DMS 273 (cell line): Measurements from ENCODE around the gene HS6ST1.
A peak's percentile ranks its signal among the peaks of the same experiment; 100 is the strongest.

Source experiments
- DNase-seq: peaks from one replicate; lab custom pipeline; 2025; ENCODE audit not compliant: unreplicated experiment; lab: John Stamatoyannopoulos, UW

Gene HS6ST1

GRCh38 chr2:128311216-128311754, 7.4 kb downstream of the HS6ST1 start:
- no peak for DNase-seq

GRCh38 chr2:128310761-128311160, 7.9 kb downstream of the HS6ST1 start:
- no peak for DNase-seq

DNA sequence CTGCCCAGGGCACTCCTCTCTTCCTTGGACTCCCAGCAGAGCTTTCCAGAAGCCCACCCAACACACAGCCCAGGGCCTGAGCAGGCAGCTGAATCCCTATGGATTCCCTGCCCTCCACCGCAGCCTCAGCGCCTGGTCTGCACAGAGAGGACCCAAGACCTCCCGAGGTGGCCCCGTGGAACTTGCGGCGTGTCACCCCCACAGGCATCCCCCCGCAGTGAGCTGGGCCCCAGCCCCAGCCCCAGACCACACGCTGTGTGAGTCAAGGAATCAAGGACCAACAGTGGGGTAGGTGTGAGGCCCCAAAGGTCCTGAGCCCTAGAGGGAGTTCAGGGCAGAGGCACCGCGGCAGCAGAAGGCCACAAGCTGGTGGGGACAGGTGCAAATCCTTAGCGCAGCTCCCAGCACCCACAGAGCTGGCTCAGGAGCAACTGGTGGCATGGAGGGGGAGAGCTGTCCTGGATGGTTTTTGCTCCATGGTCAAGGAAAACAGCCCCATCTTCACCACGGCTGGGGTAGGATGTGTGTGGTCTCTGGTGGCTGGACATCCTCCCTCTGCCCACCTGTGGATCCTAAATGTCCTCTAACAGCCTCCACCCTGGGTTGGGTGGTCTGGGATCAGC, 8.5 kb downstream of the HS6ST1 start:
- no peak for DNase-seq

DNA sequence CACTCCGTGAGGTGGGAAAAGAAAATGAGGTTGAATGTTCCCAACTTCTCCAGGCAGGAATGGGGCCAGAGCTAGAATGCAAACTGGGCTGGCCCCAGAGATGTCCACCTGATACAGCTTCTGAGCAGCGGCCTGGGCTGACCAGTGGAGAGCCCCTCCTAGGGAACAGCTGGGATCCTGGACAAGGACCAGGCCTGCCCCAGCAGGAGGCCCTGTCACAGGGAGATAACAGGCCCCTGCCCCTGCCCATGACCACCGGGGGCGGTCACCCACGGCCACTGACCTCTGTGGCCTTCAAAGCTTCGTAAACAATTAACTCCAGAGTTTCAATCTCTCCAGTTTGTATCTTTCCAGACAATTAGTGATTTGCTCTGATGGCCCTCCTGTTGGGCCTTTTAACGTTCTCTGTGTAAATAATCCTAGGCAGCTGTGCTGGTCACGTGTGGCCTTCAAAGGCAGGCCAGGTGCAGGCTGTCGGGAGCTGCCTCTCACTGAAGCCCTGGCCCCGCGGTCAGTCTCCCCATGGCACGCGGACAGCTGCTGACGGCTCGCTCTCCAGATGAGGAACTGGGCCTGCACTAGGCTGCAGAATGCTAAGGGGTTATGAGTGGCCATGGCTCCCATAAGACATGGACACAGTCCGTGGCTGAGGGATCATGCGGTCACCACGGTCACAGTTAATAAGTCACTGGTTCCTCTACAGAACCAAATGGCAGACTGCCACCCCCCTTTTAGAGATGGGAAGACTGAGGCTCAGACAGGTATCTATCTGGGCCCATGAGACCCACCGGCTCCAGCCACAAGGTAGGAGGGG, 9.2 kb downstream of the HS6ST1 start:
- DNase-seq = peak; percentile 70

GRCh38 chr2:128308889-128309279, 9.8 kb downstream of the HS6ST1 start:
- no peak for DNase-seq

- peak; percentile 26 for DNase-seq
These were observed 10.4 kb downstream of the HS6ST1 start for GRCh38 chr2:128308284-128308731.

DNA sequence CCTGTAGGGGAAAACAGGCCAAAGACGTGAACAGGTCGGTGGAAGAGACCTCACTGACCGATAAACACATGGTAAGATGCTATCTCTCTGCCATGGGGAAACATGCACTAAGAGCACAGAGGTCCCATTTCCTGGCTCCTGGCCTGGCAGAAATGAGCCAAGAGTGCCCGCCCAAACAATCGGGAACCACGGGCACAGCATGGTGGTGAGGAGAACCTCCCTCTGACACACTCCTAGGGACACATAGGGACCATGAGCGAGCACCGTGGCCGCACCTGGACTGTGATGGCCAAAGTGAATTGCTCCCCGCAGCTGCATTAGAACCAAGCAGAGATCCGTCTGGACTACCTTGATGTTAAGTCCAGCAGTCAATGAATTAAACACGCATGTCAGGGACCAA, 11.1 kb downstream of the HS6ST1 start:
- DNase-seq = no peak

DNA sequence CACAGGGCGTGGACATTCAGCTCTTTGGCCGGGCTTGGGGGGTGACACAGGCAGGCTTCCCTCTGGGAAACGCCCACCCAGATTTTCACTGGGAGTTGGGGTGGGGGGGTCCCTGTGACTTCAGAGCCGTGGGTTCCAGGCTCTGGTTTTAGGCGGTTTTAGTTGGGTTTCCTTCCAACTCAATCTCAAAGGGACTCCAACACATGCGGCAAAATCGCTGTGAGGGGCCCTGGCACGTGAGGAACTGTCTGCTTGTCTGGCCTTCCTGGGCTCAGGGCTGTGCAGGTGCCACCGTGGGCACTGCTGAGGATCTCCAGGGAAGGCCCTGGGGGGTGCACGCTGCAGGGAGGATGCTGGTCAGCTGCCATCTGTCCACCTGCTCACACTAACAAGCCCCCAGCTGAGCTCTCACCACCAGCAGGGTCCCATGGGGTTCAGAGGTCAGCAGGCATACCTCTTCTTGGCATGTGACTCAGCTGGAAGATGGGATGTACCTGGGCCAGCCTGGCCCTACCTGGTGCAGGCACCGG, 11.7 kb downstream of the HS6ST1 start:
- DNase-seq = no peak

GRCh38 chr2:128306081-128306930, 12.4 kb downstream of the HS6ST1 start:
- peak; percentile 74 for DNase-seq

- DNase-seq = peak; percentile 95
These were observed 13.1 kb downstream of the HS6ST1 start for GRCh38 chr2:128305555-128306080.

DNA sequence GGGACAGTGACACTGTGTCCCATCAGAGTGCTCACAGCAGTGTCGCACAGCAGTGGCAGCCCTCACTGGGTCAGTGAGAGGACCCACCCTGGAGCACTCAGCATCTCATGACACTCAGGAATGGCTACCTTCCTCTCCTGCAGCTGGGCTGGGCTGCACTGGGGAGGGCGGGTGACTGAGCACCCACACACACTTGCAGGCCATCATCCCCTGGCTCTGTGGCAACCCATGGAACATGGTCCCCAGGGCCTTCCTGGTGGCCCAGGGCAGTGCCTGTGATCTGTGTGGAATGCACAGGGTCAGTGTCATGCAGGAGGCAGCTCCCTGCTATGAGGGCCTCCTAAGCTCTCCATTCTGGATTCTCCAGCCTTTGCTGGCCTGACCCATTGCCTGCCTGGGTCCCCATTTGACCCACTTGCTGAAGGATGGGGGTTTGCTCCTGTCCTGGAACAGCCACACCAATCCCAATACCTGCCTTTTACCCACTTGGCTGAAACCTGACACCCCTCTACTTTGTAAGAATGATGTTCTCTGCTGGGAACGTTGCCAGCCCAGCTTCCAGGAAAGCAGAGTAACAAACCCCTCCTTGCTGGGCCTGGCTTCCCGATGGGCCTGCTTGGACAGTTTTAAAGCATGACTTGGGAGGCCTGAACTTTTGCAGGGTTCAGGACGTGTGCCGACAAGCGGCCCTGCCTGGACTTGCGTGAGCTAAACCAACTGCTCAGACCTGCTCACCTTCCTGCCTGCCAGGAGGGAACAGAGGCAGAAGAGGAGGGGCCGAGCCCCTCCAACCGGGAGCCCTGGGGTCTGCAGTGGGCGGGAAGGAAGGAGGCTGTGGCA, 13.7 kb downstream of the HS6ST1 start:
- peak; percentile 97 for DNase-seq

GRCh38 chr2:128304330-128304714, 14.3 kb downstream of the HS6ST1 start:
- no peak for DNase-seq

- DNase-seq = no peak
These were observed 14.8 kb downstream of the HS6ST1 start for GRCh38 chr2:128303911-128304310.

- no peak for DNase-seq
These were observed 15.4 kb downstream of the HS6ST1 start for GRCh38 chr2:128303095-128303791.

GRCh38 chr2:128302744-128303067, 16.0 kb downstream of the HS6ST1 start:
- no peak for DNase-seq

GRCh38 chr2:128302011-128302743, 16.5 kb downstream of the HS6ST1 start:
- DNase-seq = peak; percentile 22

DNA sequence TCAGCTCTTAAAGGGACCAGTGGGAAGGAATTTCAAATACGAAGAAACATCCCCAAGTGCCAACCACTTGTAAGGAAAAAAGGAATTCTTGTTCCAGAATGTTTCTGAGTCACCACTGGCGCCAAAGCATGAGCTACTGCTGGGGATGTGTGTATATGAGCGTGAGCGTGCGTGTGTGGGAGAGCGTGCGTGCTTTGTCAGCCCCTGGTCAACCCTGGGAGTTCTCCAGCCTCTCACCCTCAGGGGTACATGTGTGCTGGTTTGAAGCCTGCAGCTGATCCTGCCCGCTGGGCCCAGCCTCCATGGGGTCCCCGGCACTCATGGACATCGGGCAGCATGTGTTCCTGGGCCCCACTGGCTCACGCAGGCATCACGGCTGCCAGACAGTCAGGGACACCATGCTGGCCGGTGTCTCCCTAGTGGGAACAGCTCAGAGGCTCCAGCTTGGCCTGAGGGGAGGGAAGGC, 17.1 kb downstream of the HS6ST1 start:
- DNase-seq = peak; percentile 26

- no peak for DNase-seq
These were observed 17.6 kb downstream of the HS6ST1 start for GRCh38 chr2:128301021-128301420.
